ENCODE measurements around the gene IL4I1.

DNA sequence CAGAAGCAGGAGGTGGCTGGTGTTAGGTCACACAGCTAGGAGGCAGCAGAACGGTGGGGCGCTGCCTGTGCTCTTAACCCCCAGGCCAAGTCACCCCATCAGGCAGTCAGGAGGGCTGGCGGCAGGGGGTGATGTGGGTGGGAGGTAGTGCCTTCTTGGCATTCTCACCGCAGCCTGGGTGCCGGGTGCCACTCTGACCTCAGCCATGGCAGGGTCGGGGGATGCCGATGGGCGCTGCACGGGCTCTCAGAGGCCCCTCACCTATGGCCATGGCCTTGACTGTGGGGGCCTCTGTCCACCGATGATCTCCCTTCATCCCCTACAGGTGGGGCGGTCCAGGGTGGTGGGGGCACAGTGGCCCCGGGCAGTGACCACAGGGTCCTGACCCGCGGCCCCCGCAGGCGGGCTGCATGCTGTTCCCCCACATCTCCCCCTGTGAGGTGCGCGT is 40.1 kb downstream of the IL4I1 start:
- TF ChIP-seq, protein P1, sequence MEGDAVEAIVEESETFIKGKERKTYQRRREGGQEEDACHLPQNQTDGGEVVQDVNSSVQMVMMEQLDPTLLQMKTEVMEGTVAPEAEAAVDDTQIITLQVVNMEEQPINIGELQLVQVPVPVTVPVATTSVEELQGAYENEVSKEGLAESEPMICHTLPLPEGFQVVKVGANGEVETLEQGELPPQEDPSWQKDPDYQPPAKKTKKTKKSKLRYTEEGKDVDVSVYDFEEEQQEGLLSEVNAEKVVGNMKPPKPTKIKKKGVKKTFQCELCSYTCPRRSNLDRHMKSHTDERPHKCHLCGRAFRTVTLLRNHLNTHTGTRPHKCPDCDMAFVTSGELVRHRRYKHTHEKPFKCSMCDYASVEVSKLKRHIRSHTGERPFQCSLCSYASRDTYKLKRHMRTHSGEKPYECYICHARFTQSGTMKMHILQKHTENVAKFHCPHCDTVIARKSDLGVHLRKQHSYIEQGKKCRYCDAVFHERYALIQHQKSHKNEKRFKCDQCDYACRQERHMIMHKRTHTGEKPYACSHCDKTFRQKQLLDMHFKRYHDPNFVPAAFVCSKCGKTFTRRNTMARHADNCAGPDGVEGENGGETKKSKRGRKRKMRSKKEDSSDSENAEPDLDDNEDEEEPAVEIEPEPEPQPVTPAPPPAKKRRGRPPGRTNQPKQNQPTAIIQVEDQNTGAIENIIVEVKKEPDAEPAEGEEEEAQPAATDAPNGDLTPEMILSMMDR (IDR thresholded peaks at IDR 0.05 in 4 of 5, conservative IDR thresholded peaks at IDR 0.05 in 1 of 5): no peak
- no peak for TF ChIP-seq POLR2A (IDR thresholded peaks at IDR 0.05)
